ENCODE data around the gene CARD10. TPM values are rescaled to one million over a fixed set of nuclear protein-coding genes. Genes with fewer than 3 reads are reported as not detected.
A peak's percentile ranks its signal among the peaks of the same experiment; 100 is the strongest.

The CARD10 gene
- total RNA-seq, 1 experiment from 2014 or later, result 50.4 TPM

GRCh38 chr22:37464181-37464580, 55.0 kb downstream of the CARD10 start:
- no peak for DNase-seq (ENCODE audit: low spot score)

DNA sequence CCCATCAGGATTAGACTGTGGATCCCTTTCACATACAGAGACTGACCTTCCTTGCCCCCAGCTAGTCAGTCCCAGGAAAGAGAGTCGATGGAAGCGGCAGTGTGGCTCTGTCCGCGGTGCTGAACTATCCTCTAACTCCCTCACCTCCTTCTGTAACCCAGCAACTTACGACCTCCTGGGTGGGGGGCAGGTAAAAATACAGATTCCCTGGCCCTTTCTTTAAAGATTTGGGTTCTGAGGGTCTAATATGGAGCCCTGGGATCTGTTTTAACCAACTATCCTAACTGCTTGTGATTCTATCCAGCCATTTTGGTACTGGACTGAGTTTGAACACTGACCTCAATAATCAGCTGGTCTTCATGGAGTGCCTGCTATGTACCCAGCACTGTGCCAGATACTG, 56.2 kb downstream of the CARD10 start:
- DNase-seq (ENCODE audit: low spot score), result peak; percentile 32

DNA sequence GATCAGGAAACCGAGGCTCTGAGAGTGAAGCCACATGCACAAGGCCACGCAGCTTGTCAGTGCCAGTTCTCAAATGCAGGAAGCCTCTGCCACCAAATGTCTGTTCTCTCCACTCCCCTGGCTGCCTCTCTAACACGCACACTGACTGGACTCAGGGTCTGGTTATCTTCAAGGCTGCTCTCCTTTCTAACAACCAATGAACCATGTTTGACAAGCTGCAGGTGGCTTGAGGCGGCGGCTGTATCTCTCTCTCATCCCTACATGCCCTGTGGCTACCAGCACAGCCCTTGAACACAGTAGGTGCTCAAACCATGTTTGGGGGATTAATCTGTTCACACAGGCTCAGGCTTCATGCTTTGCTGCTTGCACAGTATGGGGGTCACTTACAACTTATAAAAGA, 56.8 kb downstream of the CARD10 start:
- DNase-seq (ENCODE audit: low spot score), result no peak

DNA sequence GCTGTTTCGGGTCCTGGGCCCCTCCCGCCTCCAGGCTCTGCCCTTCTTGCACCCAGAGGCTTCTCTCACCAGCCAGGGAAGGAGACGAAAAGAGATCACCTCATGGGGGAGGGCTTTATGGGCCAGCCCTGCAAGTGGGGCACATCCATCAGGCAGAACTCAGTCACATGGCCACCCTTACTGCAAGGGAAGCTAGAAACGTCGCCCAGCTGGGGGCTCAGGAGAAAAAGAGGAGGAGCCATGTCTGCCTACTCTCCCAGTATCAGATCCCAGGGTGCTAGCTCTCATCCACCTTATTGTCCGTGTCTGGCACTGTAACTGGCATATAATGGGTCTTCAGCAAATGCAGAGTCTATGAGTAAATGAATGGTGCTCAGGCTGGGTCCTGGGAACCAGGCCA, 57.3 kb downstream of the CARD10 start:
- DNase-seq (ENCODE audit: low spot score), result no peak

DNA sequence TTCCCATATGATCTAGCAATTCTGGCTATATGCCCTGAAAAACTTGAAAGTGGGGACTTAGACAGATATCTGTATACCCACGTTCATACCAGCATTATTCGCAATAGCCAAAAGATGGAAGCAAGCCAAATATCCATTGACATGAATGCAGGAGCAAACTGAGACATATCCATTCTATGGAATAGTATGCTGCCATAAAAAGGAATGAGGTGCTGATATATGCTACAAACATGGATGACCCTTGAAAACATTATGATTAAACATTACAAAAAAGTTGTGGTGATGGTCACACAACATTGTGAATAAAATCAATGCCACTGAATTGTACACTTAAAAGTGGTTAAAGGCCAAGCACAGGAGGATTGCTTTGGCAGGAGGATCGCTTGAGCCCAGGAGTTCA, 58.5 kb downstream of the CARD10 start:
- no peak for DNase-seq (ENCODE audit: low spot score)

- DNase-seq (ENCODE audit: low spot score), result no peak
These were observed 60.0 kb downstream of the CARD10 start for GRCh38 chr22:37459206-37459605.

GRCh38 chr22:37457093-37457893, 61.9 kb downstream of the CARD10 start:
- DNase-seq (ENCODE audit: low spot score), result peak; percentile 88

GRCh38 chr22:37456346-37456745, 62.9 kb downstream of the CARD10 start:
- no peak for DNase-seq (ENCODE audit: low spot score)

DNA sequence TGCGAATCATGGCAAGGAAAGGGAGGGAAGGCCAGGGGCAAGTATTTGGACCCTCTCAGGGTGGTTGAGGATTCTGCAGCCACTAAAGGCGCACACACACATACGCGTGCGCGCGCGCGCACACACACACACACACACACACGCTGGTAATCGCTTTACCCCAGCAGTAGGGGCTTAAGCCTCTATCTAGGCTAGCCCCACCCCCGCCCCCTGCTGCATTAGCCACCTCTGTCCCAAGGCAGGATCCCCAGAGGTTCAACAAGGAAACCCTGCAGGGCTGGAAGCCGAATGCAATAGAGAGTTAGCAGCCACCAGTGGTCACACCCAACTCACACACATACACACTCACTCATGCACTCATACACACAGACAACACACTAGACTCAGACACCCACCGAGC, 63.3 kb downstream of the CARD10 start:
- DNase-seq (ENCODE audit: low spot score), result no peak

DNA sequence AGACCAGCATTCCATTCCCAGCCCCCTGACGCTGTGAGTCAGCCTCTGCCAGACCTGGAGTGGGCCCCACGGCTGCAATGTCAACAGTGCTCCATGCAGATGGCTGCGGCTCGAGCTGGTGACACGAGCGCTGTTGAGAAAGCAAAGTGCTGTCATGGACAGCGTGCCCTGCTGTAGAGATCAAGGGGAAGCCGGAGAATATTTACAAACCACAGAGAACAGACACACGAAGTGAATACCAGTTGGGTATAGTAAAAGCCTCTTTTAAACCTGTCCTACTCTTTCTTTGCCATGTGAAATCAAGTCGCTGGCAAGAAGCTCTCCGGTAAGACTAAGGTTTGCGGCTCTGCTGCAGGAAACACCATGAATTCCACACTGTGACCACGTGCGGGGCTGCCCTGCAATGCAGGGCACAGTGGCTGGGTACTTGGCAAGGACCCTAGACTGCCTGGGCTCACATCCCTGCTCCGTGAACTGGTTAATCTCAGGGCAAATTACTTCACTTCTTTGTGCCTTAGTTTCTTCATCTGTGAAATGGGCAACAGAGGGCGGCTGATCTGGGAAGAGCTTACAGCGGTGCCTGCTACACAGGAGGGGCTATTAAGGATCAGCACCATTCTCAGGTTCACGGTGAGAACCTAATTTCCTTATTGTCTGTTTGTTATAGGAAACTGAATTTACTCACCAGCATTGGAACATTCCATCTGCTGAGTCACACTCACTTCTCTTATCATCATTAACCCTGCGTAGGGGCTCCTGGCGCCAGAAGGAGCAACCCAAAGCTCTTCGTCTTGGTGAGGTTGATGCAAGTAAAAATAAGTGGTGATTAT, 64.1 kb downstream of the CARD10 start:
- DNase-seq (ENCODE audit: low spot score), result peak; percentile 48

DNA sequence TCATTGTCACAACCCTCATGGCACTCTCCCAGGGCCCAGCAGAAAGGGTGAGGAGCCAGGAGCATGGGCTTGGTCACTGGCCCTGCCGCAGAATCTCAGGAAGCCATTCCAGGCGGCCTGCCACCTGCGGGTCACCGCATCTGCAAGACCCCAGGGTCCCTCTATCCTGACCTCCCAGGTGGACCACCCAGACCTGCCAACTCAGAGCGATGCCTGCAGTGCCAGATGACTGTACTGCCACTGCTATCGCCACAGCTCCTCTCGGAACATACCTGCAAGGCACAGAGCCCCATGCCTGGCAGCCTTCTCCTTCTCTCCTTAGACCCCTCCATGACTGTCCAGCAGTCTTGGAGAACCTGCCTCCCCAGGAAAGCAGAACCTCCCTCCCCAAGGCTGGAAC, 65.5 kb downstream of the CARD10 start:
- DNase-seq (ENCODE audit: low spot score), result no peak

DNA sequence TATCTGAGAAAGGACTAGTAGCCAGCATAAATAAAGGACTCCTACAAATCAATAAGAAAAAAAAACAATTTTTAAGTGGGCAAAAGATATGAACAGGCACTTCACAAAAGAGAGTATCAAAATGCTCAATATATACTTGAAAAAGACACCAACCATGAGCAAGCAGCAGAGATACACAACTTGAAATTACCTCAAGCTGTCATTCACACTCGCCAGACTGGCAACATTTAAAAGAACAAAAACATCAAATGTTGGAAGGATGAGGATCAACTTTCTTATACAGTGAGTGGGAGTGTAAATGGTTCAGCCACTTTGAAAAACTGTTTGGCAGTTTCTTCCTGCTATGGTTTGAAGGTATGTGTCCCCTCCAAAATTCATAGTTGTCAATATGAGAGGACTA, 68.0 kb downstream of the CARD10 start:
- DNase-seq (ENCODE audit: low spot score), result no peak

DNA sequence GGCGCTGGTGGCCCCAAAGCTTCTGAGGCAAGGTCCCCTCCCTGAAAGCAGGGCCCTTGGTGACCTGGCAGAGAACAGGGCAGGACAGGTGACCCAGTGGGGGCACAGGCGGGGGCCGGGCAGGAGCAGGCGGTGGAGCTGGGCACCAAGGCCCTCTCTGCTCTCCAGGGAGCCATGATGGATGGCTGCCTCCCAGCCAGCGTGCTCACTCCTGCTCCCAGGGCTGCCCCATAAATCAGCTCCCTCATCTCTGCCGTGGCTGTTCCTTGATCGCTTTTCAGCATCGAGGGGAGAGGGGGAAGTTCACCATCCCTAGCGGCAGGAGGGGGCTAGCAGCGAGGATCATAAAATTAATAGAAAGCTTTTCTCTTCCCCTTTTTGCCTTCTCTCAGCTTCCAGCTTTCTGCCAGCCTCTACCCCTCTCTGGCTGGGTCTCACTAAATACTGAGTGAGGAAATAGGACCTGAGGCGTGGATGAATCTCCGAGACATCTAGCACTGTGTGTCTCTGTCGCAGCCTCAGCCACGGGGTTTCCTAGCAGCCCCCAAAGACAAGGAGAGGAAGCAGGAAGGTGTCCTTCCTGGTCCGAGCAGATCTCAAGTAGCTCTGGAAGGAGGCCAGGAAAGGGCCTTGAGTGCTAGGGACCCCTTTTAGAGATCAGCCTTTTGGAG, 69.7 kb downstream of the CARD10 start:
- DNase-seq (ENCODE audit: low spot score), result no peak

GRCh38 chr22:37448516-37449127, 70.6 kb downstream of the CARD10 start:
- DNase-seq (ENCODE audit: low spot score), result no peak

DNA sequence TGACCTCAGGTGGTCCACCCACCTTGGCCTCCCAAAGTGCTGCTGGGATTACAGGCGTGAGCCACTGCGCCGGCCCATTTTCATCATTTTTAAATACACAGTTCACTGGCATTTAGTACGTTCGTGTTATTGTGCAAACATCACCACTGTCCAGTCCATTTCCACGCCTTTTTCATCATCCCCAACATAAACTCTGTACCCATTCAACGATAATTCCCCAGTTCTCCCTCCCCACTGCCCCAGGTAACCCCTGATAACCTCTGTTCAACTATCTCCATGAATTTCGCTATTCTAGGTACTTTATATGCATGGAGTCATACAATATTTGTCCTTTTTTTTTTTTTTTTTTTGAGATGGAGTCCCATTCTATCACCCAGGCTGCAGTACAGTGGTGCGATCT, 73.7 kb downstream of the CARD10 start:
- no peak for DNase-seq (ENCODE audit: low spot score)

DNA sequence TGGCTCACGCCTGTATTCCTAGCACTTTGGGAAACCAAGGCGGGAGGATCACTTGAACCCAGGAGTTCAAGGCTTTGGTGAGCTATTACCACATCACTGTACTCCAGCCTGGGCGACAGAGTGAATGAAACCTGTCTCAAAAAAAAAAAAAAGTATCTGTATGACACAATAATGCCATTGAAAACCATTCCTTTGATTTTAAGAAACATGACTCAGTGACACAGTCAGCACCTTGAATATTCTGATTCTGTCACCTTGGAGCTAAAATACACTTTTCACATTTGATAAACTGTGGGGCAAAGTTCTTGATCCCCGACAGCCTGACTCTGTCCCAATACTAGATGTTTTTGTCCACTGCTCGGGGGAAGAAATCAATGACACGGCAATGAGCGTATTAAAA, 75.2 kb downstream of the CARD10 start:
- DNase-seq (ENCODE audit: low spot score), result no peak

DNA sequence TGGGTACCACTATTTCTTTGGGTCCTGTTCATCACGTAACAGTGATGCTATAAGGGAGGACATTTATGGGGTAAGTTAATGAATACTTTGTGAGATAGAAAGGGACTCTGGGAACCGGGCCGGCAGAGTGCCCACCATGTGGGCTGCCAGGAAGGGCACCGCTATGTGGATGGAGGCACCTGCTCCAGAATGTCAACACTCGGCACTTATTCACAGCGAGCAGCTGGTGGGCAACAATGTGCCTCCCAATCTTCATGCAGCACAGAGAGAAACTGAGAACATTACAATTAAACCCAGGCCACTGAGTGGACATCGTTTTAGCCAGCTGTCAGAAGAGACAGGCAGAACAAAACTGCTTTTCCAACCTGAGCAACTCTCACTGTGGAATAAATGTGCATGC, 76.1 kb downstream of the CARD10 start:
- no peak for DNase-seq (ENCODE audit: low spot score)

DNA sequence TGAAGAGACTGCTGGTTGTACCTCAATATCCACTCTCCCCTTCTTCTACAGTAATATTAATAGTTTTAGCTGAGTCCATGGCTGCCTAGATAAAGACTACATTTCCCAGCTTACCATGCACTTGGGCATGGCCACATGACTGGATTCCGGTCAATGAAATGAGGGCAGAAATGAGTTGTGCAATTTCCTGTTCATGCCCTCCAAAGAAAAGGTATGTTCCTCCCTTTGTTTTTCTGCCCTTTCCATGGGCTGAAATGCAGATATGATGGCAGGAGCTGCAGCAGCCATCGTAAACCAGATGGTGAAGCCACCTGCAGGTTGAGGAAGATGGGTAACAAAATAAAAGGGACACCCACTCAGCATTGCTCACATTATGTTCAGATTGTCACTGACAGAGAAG, 76.7 kb downstream of the CARD10 start:
- DNase-seq (ENCODE audit: low spot score), result peak; percentile 39

DNA sequence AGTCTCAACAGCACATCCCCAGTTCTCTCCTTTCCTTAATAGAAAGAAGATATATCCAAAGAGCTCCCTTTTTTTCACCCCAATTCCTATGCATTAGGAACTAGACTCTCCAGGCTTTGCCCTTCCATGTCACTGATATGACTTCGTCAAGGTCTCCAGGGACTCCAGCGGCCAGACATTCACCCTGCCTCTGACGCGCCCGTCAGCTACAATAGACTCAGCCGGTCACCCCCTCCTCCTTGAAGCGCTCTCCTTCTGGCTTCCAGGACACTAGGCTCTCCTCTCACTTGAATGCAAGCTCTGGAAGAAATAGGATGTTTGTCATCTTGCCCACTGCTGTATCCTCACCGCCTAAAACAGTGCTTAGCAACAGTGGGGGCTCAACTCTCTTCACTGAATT, 77.1 kb downstream of the CARD10 start:
- DNase-seq (ENCODE audit: low spot score), result no peak

DNA sequence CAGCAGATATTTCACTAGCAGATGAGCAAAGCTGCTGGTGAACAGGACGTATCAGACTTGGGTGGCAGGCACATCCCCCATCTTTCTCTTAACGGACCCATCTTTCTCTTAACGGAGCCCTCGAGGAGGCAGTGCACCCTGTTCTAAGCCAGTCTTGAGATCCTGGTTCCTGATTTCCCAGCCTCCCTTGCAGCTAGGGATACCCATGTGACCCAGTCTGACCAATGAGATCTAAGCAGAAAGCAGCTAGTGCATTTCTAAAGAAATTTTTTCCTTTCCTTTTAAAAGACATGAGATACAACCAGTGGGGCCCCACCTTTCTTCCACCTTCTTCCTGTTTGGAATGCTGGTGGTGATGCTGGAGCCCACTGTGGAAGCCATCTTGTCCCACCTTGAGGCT, 78.3 kb downstream of the CARD10 start:
- DNase-seq (ENCODE audit: low spot score), result no peak
